Vagina (tissue), 2 donors: ENCODE results near the gene RPS6KC1. TPM values are rescaled to one million over a fixed set of nuclear protein-coding genes. Genes with fewer than 3 reads are reported as not detected.

ENCODE experiments used
- DNase-seq, 2 donors: peaks; one replicate each; pipeline ENCODE4 v3.0.0-alpha.2; 2017; ENCODE audit errors: extremely low spot score in 2 of 2
- H3K27ac ChIP-seq: fragments of 200-600 bp; sonication (generic); one replicate; pipeline ENCODE4 v1.5.1; 2019
- H3K27me3 ChIP-seq: fragments of 200-600 bp; sonication (generic); one replicate; pipeline ENCODE4 v1.5.1; 2019
- H3K36me3 ChIP-seq, 2 donors: fragments of 200-600 bp; sonication (generic); one replicate each; pipeline ENCODE4 v1.5.1; 2017 to 2019
- H3K4me1 ChIP-seq: fragments of 200-600 bp; sonication (generic); one replicate; pipeline ENCODE4 v1.5.1; 2019
- H3K4me3 ChIP-seq, 2 donors: fragments of 200-600 bp; sonication (generic); 1 replicate in 1 of 2; 2 replicates in 1 of 2; pipeline ENCODE4 v1.5.1; 2016 to 2019
- H3K9me3 ChIP-seq: fragments of 200-600 bp; sonication (generic); one replicate; pipeline ENCODE4 v1.5.1; 2019
- POLR2A ChIP-seq, 2 donors: fragments of 450-650 bp; IDR thresholded peaks; one replicate each; pipeline ENCODE4 v1.6.1; 2017; ENCODE audit warnings: antibody characterized with exemption in 2 of 2, mild to moderate bottlenecking in 2 of 2, moderate library complexity in 2 of 2
- POLR2AphosphoS5 ChIP-seq, 2 donors: sonication (generic); formaldehyde crosslinking; IDR thresholded peaks; one replicate each; pipeline ENCODE4 v1.9.0; 2017; ENCODE audit warnings: antibody characterized with exemption in 2 of 2, mild to moderate bottlenecking in 2 of 2, low read depth in 1 of 2; ENCODE audit not compliant: insufficient read depth in 1 of 2
- intact Hi-C: fragments of 100-400 bp; cut with DNase I; formaldehyde crosslinking; loops from one replicate; pipeline ENCODE4 v1.15.1; 2023
- total RNA-seq: library from RNA; depleted of rRNA; stranded (reverse); fragments of >200 nt; gene quantifications from one replicate; pipeline ENCODE4 v1.2.3, GENCODE V29; 2016
- TF ChIP-seq, protein P1 (sequence below), 3 experiments: fragments of 450-650 bp in 2 of 3; fragments of 200-600 bp in 1 of 3; sonication (generic) in 1 of 3; IDR thresholded peaks; one replicate each; pipeline ENCODE4 v1.5.1; 2017 to 2019; ENCODE audit warnings: antibody characterized with exemption in 3 of 3, mild to moderate bottlenecking in 2 of 3, moderate library complexity in 2 of 3

RPS6KC1 gene
- total RNA-seq, 1 donor from 2014 or later = 14.2 TPM

DNA sequence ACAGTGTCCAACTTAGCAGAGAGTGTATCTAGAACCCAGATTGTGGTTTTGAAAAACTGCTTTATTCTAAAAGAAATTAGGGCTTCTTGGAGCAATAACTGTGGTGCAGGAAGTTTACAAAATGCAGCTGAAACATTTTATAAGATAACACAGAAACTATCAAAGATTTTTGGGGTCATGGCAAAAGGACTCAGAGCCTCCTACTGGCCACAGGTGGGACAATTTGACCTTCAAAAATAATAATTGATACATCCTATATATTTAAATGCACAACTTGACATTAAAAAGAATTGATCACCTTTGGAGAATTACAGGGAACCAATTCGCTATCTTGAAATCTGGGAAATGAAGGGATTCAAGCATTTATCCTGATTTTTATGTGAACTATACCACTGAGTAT lies 235.2 kb downstream of the RPS6KC1 start:
- Histone ChIP-seq H3K9me3 (no peaks in the 10 kb centered on the region), H3K4me1 (no peaks in the 10 kb centered on the region), H3K27me3 (no peaks in the 10 kb centered on the region), H3K4me3 (no peak overlapping the region), H3K36me3 (no peaks in the 10 kb centered on the region), H3K27ac (no peak overlapping the region)
- intact Hi-C loops = no loop called here
- TF ChIP-seq POLR2AphosphoS5 (IDR thresholded peaks at IDR 0.05; ENCODE audit: insufficient read depth in 1 of 2, low read depth in 1 of 2) (no peak), POLR2A (IDR thresholded peaks at IDR 0.05) (no peak)
- TF ChIP-seq, protein P1, sequence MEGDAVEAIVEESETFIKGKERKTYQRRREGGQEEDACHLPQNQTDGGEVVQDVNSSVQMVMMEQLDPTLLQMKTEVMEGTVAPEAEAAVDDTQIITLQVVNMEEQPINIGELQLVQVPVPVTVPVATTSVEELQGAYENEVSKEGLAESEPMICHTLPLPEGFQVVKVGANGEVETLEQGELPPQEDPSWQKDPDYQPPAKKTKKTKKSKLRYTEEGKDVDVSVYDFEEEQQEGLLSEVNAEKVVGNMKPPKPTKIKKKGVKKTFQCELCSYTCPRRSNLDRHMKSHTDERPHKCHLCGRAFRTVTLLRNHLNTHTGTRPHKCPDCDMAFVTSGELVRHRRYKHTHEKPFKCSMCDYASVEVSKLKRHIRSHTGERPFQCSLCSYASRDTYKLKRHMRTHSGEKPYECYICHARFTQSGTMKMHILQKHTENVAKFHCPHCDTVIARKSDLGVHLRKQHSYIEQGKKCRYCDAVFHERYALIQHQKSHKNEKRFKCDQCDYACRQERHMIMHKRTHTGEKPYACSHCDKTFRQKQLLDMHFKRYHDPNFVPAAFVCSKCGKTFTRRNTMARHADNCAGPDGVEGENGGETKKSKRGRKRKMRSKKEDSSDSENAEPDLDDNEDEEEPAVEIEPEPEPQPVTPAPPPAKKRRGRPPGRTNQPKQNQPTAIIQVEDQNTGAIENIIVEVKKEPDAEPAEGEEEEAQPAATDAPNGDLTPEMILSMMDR (IDR thresholded peaks at IDR 0.05) = no peak
- DNase-seq = no peak

DNA sequence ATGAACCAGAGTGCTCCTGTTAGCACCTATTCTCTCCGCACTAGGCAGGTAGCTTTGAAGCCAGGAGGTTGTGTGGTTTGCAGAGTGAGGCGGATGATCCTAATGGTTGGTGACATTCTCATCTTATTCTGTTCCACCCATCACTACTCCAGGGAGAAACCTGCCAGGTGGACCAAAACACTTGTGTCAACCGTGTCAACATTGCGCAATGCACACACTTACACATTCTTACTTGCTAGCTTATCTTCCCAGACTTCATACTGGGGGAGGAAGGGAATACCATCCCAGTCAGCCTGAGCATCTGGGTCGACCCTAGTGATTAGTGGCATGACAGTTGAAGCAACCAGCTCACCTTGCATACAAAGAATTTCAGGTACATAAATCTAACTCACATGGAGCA lies 236.9 kb downstream of the RPS6KC1 start:
- Histone ChIP-seq H3K9me3 (no peaks in the 10 kb centered on the region), H3K27me3 (no peaks in the 10 kb centered on the region), H3K27ac (no peak overlapping the region), H3K4me1 (no peaks in the 10 kb centered on the region), H3K4me3 (no peak overlapping the region), H3K36me3 (no peaks in the 10 kb centered on the region)
- no peak for DNase-seq
- TF ChIP-seq POLR2A (IDR thresholded peaks at IDR 0.05) = no peak
- TF ChIP-seq, protein P1 (IDR thresholded peaks at IDR 0.05) = no peak
- no peak for TF ChIP-seq POLR2AphosphoS5 (IDR thresholded peaks at IDR 0.05; ENCODE audit: insufficient read depth in 1 of 2, low read depth in 1 of 2)
- intact Hi-C loops = no loop called here

DNA sequence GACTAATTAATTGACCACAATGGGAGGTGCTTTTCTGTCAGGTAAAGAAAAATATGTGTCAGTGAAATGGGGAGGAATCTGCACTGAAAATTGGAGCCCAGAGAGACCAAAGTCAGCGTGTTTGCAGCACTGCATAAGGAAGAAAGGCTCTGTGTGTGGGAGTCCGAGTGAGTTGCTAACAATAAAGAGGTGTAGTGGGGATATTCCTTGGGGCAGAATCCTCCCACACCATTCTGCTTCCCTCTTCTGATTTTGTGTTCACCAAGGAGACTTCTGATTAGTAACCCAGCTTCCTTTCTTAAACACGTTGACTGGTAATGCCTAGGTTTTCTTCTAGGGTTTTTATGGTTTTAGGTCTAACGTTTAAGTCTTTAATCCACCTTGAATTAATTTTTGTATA lies 240.5 kb downstream of the RPS6KC1 start:
- TF ChIP-seq POLR2A (IDR thresholded peaks at IDR 0.05) = no peak
- TF ChIP-seq POLR2AphosphoS5 (IDR thresholded peaks at IDR 0.05; ENCODE audit: insufficient read depth in 1 of 2, low read depth in 1 of 2) = no peak
- TF ChIP-seq, protein P1 (IDR thresholded peaks at IDR 0.05) = no peak
- Histone ChIP-seq H3K4me3 (no peak overlapping the region), H3K36me3 (no peaks in the 10 kb centered on the region), H3K27ac (no peak overlapping the region), H3K9me3 (no peaks in the 10 kb centered on the region), H3K27me3 (no peaks in the 10 kb centered on the region), H3K4me1 (no peaks in the 10 kb centered on the region)
- intact Hi-C loops = no loop called here
- DNase-seq = no peak

DNA sequence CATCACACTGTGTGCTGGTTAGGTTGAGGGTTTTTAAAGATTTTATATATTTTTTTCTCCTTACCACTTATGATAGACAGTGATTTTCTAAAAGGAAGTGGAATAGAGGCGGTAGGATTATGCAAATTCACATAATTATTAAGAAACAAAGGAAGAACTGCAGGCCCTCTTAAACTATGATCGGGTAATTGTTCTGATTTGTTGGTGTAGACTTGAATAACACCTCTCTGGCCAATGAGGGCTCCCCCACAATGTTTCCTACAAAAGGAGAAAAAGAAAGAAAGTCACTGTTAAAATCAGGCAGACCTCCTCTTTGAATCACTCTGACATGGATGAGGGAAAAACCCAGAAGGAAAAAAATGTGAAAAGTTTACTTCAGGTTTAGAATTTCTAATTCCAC lies 241.6 kb downstream of the RPS6KC1 start:
- Histone ChIP-seq H3K27ac (no peak overlapping the region), H3K36me3 (no peaks in the 10 kb centered on the region), H3K27me3 (no peaks in the 10 kb centered on the region), H3K4me1 (no peaks in the 10 kb centered on the region), H3K9me3 (no peaks in the 10 kb centered on the region), H3K4me3 (no peak overlapping the region)
- TF ChIP-seq, protein P1 (IDR thresholded peaks at IDR 0.05) = no peak
- TF ChIP-seq POLR2A (IDR thresholded peaks at IDR 0.05) (no peak), POLR2AphosphoS5 (IDR thresholded peaks at IDR 0.05; ENCODE audit: insufficient read depth in 1 of 2, low read depth in 1 of 2) (no peak)
- intact Hi-C loops = no loop called here
- no peak for DNase-seq

DNA sequence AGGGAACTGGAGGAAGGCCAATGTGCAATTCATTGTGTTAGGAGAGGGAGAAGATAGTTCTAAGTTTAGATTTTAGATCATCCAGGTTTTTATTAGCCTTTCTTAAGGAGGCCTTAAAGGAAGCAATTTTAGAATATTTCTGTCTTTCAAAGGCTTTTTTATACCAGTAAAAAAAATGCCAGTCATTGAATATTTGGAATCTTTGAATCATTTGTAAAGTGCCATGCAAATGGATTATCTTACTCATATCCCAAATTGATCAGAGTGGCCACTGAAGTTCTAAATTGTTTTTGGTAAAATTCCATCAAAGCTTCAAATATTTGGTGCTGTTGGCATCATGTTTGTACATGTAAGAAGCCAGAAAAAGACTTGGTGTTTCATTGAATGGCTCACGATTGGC lies 244.8 kb downstream of the RPS6KC1 start:
- H3K4me1 ChIP-seq = no peaks in the 10 kb centered on the region
- DNase-seq = no peak
- intact Hi-C loops = no loop called here
- H3K4me3 ChIP-seq = no peak overlapping the region
- H3K9me3 ChIP-seq = no peaks in the 10 kb centered on the region
- no peaks in the 10 kb centered on the region for H3K36me3 ChIP-seq
- no peak for TF ChIP-seq POLR2AphosphoS5 (IDR thresholded peaks at IDR 0.05; ENCODE audit: insufficient read depth in 1 of 2, low read depth in 1 of 2)
- TF ChIP-seq POLR2A (IDR thresholded peaks at IDR 0.05) = no peak
- no peaks in the 10 kb centered on the region for H3K27me3 ChIP-seq
- no peak overlapping the region for H3K27ac ChIP-seq
